A549 (cell line): ENCODE measurements around the gene SIM1.

Experiments used
- BCL3 ChIP-seq: fragments of >200 bp; sonication (Bioruptor Twin); formaldehyde crosslinking; IDR thresholded peaks from 3 replicates; pipeline ENCODE4 v1.6.1; 2016
- CEBPB ChIP-seq, 2 experiments: fragments of >200 bp in 1 of 2; sonication (Bioruptor Twin) in 1 of 2; formaldehyde crosslinking in 1 of 2; IDR thresholded peaks; 2 replicates each; pipeline ENCODE4 v1.6.1; 2012 to 2016
- ELK1 ChIP-seq: fragments of 150-350 bp; IDR thresholded peaks from 2 replicates; pipeline ENCODE4 v1.6.1; 2014; ENCODE audit warnings: low read depth, mild to moderate bottlenecking, low read length
- MAX ChIP-seq: IDR thresholded peaks from 2 replicates; pipeline ENCODE4 v1.6.1; 2012
- USF2 ChIP-seq: fragments of 450-650 bp; IDR thresholded peaks from 2 replicates; pipeline ENCODE4 v1.6.1; 2014; ENCODE audit warnings: antibody characterized with exemption

GRCh38 chr6:100460650-100461204, 4.0 kb downstream of the SIM1 start:
- no peak for TF ChIP-seq USF2
- no peak for TF ChIP-seq MAX
- no peak for TF ChIP-seq BCL3
- TF ChIP-seq CEBPB (IDR thresholded peaks at IDR 0.05) = no peak
- no peak for TF ChIP-seq ELK1
